AG04449 (cell line): Measurements from ENCODE around the gene STK35.

Source experiments
- CTCF ChIA-PET: fragments of 350-600 bp; formaldehyde crosslinking; extraction: SDS; loops from one replicate; lab custom pipeline; 2021; ENCODE audit warnings: antibody characterized with exemption; lab: Yijun Ruan, JAX
- POLR2A ChIA-PET: fragments of 400-600, 350-600 bp; formaldehyde crosslinking; extraction: SDS; loops from one replicate; lab custom pipeline; 2020; ENCODE audit warnings: antibody characterized with exemption, inconsistent platforms; lab: Yijun Ruan, JAX
- DNase-seq: peaks from one replicate; pipeline ENCODE4 v3.0.0-alpha.2; 2010; ENCODE audit warnings: low read depth, low spot score
- H3K4me3 ChIP-seq: 2 replicates; pipeline ENCODE4 v1.5.1; 2011; ENCODE audit warnings: low read depth, mild to moderate bottlenecking, control low read depth, low read length
- CTCF ChIP-seq: IDR thresholded peaks from one replicate; pipeline ENCODE4 v1.5.1; 2011; ENCODE audit warnings: mild to moderate bottlenecking, moderate library complexity, low read length, control low read depth, inconsistent platforms; ENCODE audit not compliant: insufficient read depth; ENCODE audit errors: missing control alignments

STK35 gene

GRCh38 chr20:2102585-2103460 is 1.2 kb downstream of the STK35 start:
- POLR2A ChIA-PET = interaction anchor here (0.6 to 1.8 kb wide), 9 partner anchors 29 to 326 kb away, joined by 3 to 10 read pairs (median 3); no protein-coding TSS in a partner anchor
- H3K4me3 ChIP-seq = peak overlapping the region; percentile 94
- DNase-seq = no peak
- CTCF ChIA-PET = interaction anchor here (0.8 to 2.7 kb wide), 8 partner anchors 9 to 349 kb away, joined by 3 to 15 read pairs (median 4); no protein-coding TSS in a partner anchor
- TF ChIP-seq CTCF = no peak

- DNase-seq = no peak
- ChIA-PET CTCF (interaction anchor here (0.6 to 2.7 kb wide), 10 partner anchors 8 to 348 kb away, joined by 3 to 15 read pairs (median 3); no protein-coding TSS in a partner anchor), POLR2A (interaction anchor here (0.9 to 1.7 kb wide), 4 partner anchors 28 to 69 kb away, joined by 3 to 10 read pairs (median 6); no protein-coding TSS in a partner anchor)
- no peak for TF ChIP-seq CTCF
- peak overlapping the region; percentile 94 for H3K4me3 ChIP-seq
Measured at GRCh38 chr20:2103461-2104153, 2.0 kb downstream of the STK35 start.

- CTCF ChIA-PET = interaction anchor here (1.1 to 2.7 kb wide), 6 partner anchors 10 to 348 kb away, joined by 3 to 15 read pairs (median 4); no protein-coding TSS in a partner anchor
- no peak for TF ChIP-seq CTCF
Measured at GRCh38 chr20:2104236-2104635, 2.6 kb downstream of the STK35 start.

GRCh38 chr20:2108498-2108897 is 6.9 kb downstream of the STK35 start:
- H3K4me3 ChIP-seq = no peak overlapping the region
- no peak for DNase-seq
- POLR2A ChIA-PET = no interaction called here
- CTCF ChIA-PET = interaction anchor here (1.6 to 2.0 kb wide), 3 partner anchors 15 to 242 kb away, joined by 3 to 7 read pairs (median 5); no protein-coding TSS in a partner anchor
- TF ChIP-seq CTCF = no peak

More at GRCh38 chr20:2104236-2104635, 2.6 kb downstream of the STK35 start:
- POLR2A ChIA-PET = no interaction called here
- H3K4me3 ChIP-seq = peak overlapping the region; percentile 94
- no peak for DNase-seq

- ChIA-PET CTCF (interaction anchor here (1.1 to 2.0 kb wide), 4 partner anchors 15 to 242 kb away, joined by 3 to 7 read pairs (median 4); no protein-coding TSS in a partner anchor), POLR2A (no interaction called here)
- no peak for DNase-seq
- no peak for TF ChIP-seq CTCF
- H3K4me3 ChIP-seq = no peak overlapping the region
Measured at GRCh38 chr20:2108987-2109386, 7.4 kb downstream of the STK35 start.
